Hepatocyte (in vitro differentiated cells): ENCODE results near the gene TMEM250. TPM values are rescaled to one million over a fixed set of nuclear protein-coding genes. Genes with fewer than 3 reads are reported as not detected.

Experiments used
- DNase-seq: peaks from one replicate; pipeline ENCODE4 v3.0.0-alpha.2; 2016; ENCODE audit warnings: low spot score
- H2AFZ ChIP-seq: fragments of 200-600 bp; sonication (generic); 2 replicates; pipeline ENCODE4 v1.6.0; 2016; ENCODE audit warnings: antibody characterized with exemption, mild to moderate bottlenecking
- H3K27ac ChIP-seq: fragments of 200-600 bp; sonication (generic); 2 replicates; pipeline ENCODE4 v1.5.1; 2016; ENCODE audit warnings: mild to moderate bottlenecking
- H3K27me3 ChIP-seq: fragments of 200-600 bp; sonication (generic); 2 replicates; pipeline ENCODE4 v1.6.1; 2016
- H3K36me3 ChIP-seq: fragments of 200-600 bp; sonication (generic); replicated peaks from 2 replicates; pipeline ENCODE4 v1.5.1; 2016; ENCODE audit warnings: low read depth; ENCODE audit not compliant: insufficient read depth
- H3K4me1 ChIP-seq: fragments of 200-600 bp; sonication (generic); 2 replicates; pipeline ENCODE4 v1.5.1; 2016; ENCODE audit warnings: mild to moderate bottlenecking, moderate library complexity; ENCODE audit not compliant: insufficient read depth
- H3K4me2 ChIP-seq: fragments of 200-600 bp; sonication (generic); 2 replicates; pipeline ENCODE4 v1.6.0; 2016
- H3K4me3 ChIP-seq: fragments of 200-600 bp; sonication (generic); 2 replicates; pipeline ENCODE4 v1.5.1; 2016; ENCODE audit warnings: mild to moderate bottlenecking
- H3K79me2 ChIP-seq: fragments of 200-600 bp; sonication (generic); 2 replicates; pipeline ENCODE4 v1.6.0; 2017; ENCODE audit warnings: mild to moderate bottlenecking
- H3K9me2 ChIP-seq: fragments of 200-600 bp; sonication (generic); replicated peaks from 2 replicates; pipeline ENCODE4 v1.6.0; 2017; ENCODE audit warnings: mild to moderate bottlenecking; ENCODE audit not compliant: insufficient read depth
- H3K9me3 ChIP-seq: fragments of 200-600 bp; sonication (generic); 2 replicates; pipeline ENCODE4 v1.5.1; 2016; ENCODE audit warnings: low read depth, mild to moderate bottlenecking
- H4K20me1 ChIP-seq: fragments of 200-600 bp; sonication (generic); 2 replicates; pipeline ENCODE4 v1.6.0; 2016; ENCODE audit warnings: mild to moderate bottlenecking; ENCODE audit not compliant: insufficient read depth, poor library complexity, severe bottlenecking
- EZH2 ChIP-seq: fragments of 200-600 bp; sonication (generic); IDR thresholded peaks from 2 replicates; pipeline ENCODE4 v1.6.1; 2016; ENCODE audit warnings: antibody characterized with exemption, mild to moderate bottlenecking, borderline replicate concordance
- EZH2phosphoT487 ChIP-seq: fragments of 200-600 bp; sonication (generic); IDR thresholded peaks from one replicate; pipeline ENCODE4 v1.6.1; 2018; ENCODE audit warnings: antibody characterized with exemption, mild to moderate bottlenecking, low read depth, moderate library complexity; ENCODE audit not compliant: unreplicated experiment, severe bottlenecking
- WGBS: methylation state at CpG from one replicate; pipeline ENCODE4 v1.1.6; 2016; ENCODE audit warnings: low lambda C conversion rate; ENCODE audit errors: missing lambda C conversion rate; 5-methylcytosine and 5-hydroxymethylcytosine counted together
- polyA plus RNA-seq: library from polyadenylated mRNA; unstranded; fragments of >200 nt; fragmentation: Nextera tagmentation; extraction: Ambion mirVana; gene quantifications from 2 replicates; pipeline ENCODE4 v1.2.1, GENCODE V29; 2016
- total RNA-seq: library from RNA; depleted of rRNA; stranded (reverse); fragments of >200 nt; gene quantifications from 2 replicates; pipeline ENCODE4 v1.2.3, GENCODE V29; 2014
- TF ChIP-seq, protein P1 (sequence below): fragments of 200-600 bp; sonication (generic); IDR thresholded peaks from 2 replicates; pipeline ENCODE4 v1.5.1; 2016; ENCODE audit warnings: antibody characterized with exemption, mild to moderate bottlenecking; ENCODE audit not compliant: poor library complexity

The TMEM250 gene
- total and polyA plus RNA-seq, 2 experiments from 2014 or later, result 37.8 to 47.6 TPM

DNA sequence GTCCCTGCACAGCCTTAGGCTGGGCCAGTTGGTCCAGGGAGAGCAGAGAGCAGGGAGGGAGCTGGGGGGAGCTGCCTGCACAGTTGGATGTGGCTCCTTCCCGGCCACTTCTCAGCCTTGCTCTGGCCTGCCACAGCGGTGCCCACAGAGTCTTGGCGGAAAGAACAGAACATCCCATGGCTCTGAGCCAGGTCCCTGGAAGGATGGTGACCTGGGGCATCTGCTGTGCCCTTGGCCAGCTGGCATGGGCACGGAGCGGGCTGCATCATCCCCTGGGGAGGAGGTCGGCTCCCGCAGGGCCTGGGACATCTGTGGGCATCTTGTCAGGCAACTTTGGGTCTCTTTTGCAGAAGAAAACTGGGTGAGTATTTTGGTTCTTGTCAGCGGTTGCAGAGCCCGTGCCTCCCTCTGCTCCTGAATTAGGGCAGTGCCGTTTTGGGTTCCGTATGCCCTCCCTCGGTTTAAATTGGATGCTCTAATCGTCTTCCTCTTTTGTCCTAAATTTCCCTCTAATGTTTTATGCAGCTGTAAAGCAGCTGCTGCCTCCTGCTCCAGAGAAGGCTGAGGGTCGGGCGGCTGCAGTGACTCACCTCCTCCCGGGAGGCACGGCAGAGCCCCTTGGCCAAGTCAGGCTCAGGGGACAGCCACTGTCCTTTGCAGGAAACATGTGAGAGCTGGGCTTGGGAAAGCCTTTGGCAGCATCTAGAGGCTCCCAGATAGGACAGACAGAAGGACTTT, 13.1 kb downstream of the TMEM250 start:
- no peak overlapping the region for H3K4me2 ChIP-seq
- H3K9me2 ChIP-seq, result no peaks in the 10 kb centered on the region
- H3K4me1 ChIP-seq, result peaks cover 24% of the 10 kb centered on the region
- DNase-seq, result no peak
- H3K36me3 ChIP-seq, result no peaks in the 10 kb centered on the region
- H2AFZ ChIP-seq, result no peak overlapping the region
- WGBS, result 67% methylated on average over 17 of the region's 17 CpGs
- no peak for TF ChIP-seq EZH2
- no peak for TF ChIP-seq EZH2phosphoT487
- TF ChIP-seq, protein P1, sequence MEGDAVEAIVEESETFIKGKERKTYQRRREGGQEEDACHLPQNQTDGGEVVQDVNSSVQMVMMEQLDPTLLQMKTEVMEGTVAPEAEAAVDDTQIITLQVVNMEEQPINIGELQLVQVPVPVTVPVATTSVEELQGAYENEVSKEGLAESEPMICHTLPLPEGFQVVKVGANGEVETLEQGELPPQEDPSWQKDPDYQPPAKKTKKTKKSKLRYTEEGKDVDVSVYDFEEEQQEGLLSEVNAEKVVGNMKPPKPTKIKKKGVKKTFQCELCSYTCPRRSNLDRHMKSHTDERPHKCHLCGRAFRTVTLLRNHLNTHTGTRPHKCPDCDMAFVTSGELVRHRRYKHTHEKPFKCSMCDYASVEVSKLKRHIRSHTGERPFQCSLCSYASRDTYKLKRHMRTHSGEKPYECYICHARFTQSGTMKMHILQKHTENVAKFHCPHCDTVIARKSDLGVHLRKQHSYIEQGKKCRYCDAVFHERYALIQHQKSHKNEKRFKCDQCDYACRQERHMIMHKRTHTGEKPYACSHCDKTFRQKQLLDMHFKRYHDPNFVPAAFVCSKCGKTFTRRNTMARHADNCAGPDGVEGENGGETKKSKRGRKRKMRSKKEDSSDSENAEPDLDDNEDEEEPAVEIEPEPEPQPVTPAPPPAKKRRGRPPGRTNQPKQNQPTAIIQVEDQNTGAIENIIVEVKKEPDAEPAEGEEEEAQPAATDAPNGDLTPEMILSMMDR, result no peak
- no peak overlapping the region for H3K27ac ChIP-seq
- no peaks in the 10 kb centered on the region for H3K9me3 ChIP-seq
- H3K27me3 ChIP-seq, result no peaks in the 10 kb centered on the region
- no peak overlapping the region for H3K4me3 ChIP-seq
- H3K79me2 ChIP-seq, result no peaks in the 10 kb centered on the region
- H4K20me1 ChIP-seq, result no peaks in the 10 kb centered on the region

DNA sequence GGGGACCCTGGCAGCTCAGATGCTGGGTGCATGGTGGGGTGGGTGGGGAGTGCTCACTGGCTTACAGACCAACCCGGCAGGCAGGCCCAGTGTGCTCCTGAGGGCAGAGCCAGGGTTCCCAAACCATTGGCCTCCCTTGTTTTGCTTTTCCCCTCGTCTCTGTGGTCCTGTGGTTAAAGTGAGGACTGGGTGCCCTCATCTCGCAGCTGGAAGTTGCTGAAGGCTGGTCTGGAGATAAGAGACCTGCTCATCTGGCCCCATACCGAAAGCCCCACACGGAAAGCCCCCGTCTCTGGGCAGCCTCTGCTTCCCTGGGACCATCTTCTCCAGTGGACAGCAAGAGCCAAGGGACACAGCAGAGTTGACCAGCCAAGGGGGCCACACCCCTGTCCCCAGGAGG, 13.8 kb downstream of the TMEM250 start:
- DNase-seq, result no peak
- no peak overlapping the region for H3K27ac ChIP-seq
- H3K36me3 ChIP-seq, result no peaks in the 10 kb centered on the region
- WGBS, result 68% methylated on average over 6 of the region's 6 CpGs
- H3K9me2 ChIP-seq, result no peaks in the 10 kb centered on the region
- H3K27me3 ChIP-seq, result no peaks in the 10 kb centered on the region
- no peak overlapping the region for H3K4me2 ChIP-seq
- no peak overlapping the region for H2AFZ ChIP-seq
- no peaks in the 10 kb centered on the region for H3K79me2 ChIP-seq
- H3K4me3 ChIP-seq, result no peak overlapping the region
- peaks cover 20% of the 10 kb centered on the region for H3K4me1 ChIP-seq
- H4K20me1 ChIP-seq, result no peaks in the 10 kb centered on the region
- TF ChIP-seq, protein P1, result no peak
- no peak for TF ChIP-seq EZH2phosphoT487
- H3K9me3 ChIP-seq, result no peaks in the 10 kb centered on the region

DNA sequence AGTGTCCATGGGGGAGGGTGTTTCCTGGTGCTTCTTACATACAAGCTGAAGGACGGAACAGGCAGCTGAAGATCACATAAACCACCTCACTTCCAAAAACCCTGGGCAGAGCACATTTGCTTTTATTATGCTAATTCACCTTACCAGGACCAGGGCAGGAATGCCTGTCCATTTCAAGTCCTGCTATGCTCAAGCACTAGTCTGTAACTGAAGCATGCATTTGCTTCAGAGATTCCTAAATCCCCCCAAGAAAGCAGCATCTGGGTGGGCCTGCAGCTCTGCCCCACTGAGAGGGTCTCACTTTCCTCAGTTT, 14.2 kb downstream of the TMEM250 start:
- H3K79me2 ChIP-seq, result no peaks in the 10 kb centered on the region
- no peak overlapping the region for H3K27ac ChIP-seq
- no peak for DNase-seq
- no peaks in the 10 kb centered on the region for H3K9me2 ChIP-seq
- 70% methylated on average over 1 of the region's 1 CpG for WGBS
- no peak overlapping the region for H3K4me3 ChIP-seq
- peaks cover 20% of the 10 kb centered on the region for H3K4me1 ChIP-seq
- no peak overlapping the region for H2AFZ ChIP-seq
- H3K36me3 ChIP-seq, result no peaks in the 10 kb centered on the region
- TF ChIP-seq, protein P1, result no peak
- TF ChIP-seq EZH2, result no peak
- TF ChIP-seq EZH2phosphoT487, result no peak
- H4K20me1 ChIP-seq, result no peaks in the 10 kb centered on the region
- no peaks in the 10 kb centered on the region for H3K27me3 ChIP-seq
- H3K4me2 ChIP-seq, result no peak overlapping the region
- no peaks in the 10 kb centered on the region for H3K9me3 ChIP-seq
